ENCODE results near the gene OGA. TPM values are rescaled to one million over a fixed set of nuclear protein-coding genes. Genes with fewer than 3 reads are reported as not detected.

Gene OGA
- total and polyA plus RNA-seq, 2 of the 8 experiments (the other 6 are each of a cell fraction or from before 2014, with no cell fraction given), result 31.2 to 107 TPM

GRCh38 chr10:101830322-101831168 is 12.3 kb upstream of the OGA start (continued):
- peak; percentile 56 for TF ChIP-seq SP4 (IDR thresholded peaks at IDR 0.05; ENCODE audit: low read length)
- TF ChIP-seq BACH1 (IDR thresholded peaks at IDR 0.05; ENCODE audit: low read length), result peak; percentile 63
- no peak for TF ChIP-seq CHD7 (IDR thresholded peaks at IDR 0.05; ENCODE audit: insufficient replicate concordance, low read length)
- TF ChIP-seq RBBP5 (IDR thresholded peaks at IDR 0.05; ENCODE audit: borderline replicate concordance, low read depth, low read length), result peak; percentile 19
- no peak for TF ChIP-seq TCF12 (IDR thresholded peaks at IDR 0.05; ENCODE audit: low read depth, low read length)
- TF ChIP-seq EZH2 (IDR thresholded peaks at IDR 0.05; ENCODE audit: low read depth, low read length, severe bottlenecking), result no peak
- peak; percentile 88 for TF ChIP-seq MAX (IDR thresholded peaks at IDR 0.05)
- peak; percentile 24; the same call in 1 of the 2 replicates for TF ChIP-seq NRF1 (IDR thresholded peaks at IDR 0.05; ENCODE audit: low read depth, low read length)
- TF ChIP-seq, protein P1, sequence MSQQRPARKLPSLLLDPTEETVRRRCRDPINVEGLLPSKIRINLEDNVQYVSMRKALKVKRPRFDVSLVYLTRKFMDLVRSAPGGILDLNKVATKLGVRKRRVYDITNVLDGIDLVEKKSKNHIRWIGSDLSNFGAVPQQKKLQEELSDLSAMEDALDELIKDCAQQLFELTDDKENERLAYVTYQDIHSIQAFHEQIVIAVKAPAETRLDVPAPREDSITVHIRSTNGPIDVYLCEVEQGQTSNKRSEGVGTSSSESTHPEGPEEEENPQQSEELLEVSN (IDR thresholded peaks at IDR 0.05), result 0 out of 2 replicates have a peak, but pooled peaks have one; percentile 11

All from H1 (cell line).